DOHH2 (cell line): ENCODE data around the gene GGA2.

ENCODE experiments used
- CTCF ChIP-seq: fragments of 200-600 bp; sonication (generic); IDR thresholded peaks from one replicate; pipeline ENCODE4 v1.5.1; 2014; ENCODE audit warnings: antibody characterized with exemption, mild to moderate bottlenecking, low read depth, low read length; ENCODE audit not compliant: poor library complexity, severe bottlenecking
- EZH2phosphoT487 ChIP-seq: fragments of 200-600 bp; sonication (generic); IDR thresholded peaks from 2 replicates; pipeline ENCODE4 v1.6.1; 2017; ENCODE audit warnings: borderline replicate concordance, mild to moderate bottlenecking, antibody characterized with exemption, low read length, moderate library complexity, mixed read lengths

- TF ChIP-seq CTCF (no peak), EZH2phosphoT487 (no peak)
These were observed 14.6 kb upstream of the GGA2 start for GRCh38 chr16:23524886-23525285.
